Parathyroid adenoma (tissue), 2 donors: ENCODE results near the gene SUMF1.

ENCODE experiments used
- H2AFZ ChIP-seq: fragments of 300-600 bp; sonication (generic); one replicate; pipeline ENCODE4 v1.7.0; 2017; ENCODE audit warnings: antibody characterized with exemption, mild to moderate bottlenecking
- H3K27ac ChIP-seq: fragments of 300-600 bp; sonication (generic); one replicate; pipeline ENCODE4 v1.7.0; 2017
- H3K27me3 ChIP-seq: fragments of 300-600 bp; sonication (generic); one replicate; pipeline ENCODE4 v1.7.0; 2017; ENCODE audit warnings: low read length; ENCODE audit not compliant: control insufficient read depth, insufficient read depth
- H3K36me3 ChIP-seq: fragments of 300-600 bp; sonication (generic); one replicate; pipeline ENCODE4 v1.7.0; 2017; ENCODE audit warnings: low read length; ENCODE audit not compliant: control insufficient read depth, insufficient read depth
- H3K4me1 ChIP-seq: fragments of 300-600 bp; sonication (generic); one replicate; pipeline ENCODE4 v1.7.0; 2017; ENCODE audit warnings: control low read depth
- H3K4me2 ChIP-seq: fragments of 300-600 bp; sonication (generic); one replicate; pipeline ENCODE4 v1.7.0; 2017; ENCODE audit warnings: low read length
- H3K4me3 ChIP-seq: fragments of 300-600 bp; sonication (generic); one replicate; pipeline ENCODE4 v1.7.0; 2017; ENCODE audit warnings: low read depth, low read length
- H3K79me2 ChIP-seq: fragments of 300-600 bp; sonication (generic); one replicate; pipeline ENCODE4 v1.7.0; 2017; ENCODE audit warnings: control low read depth
- H3K9ac ChIP-seq: fragments of 300-600 bp; sonication (generic); one replicate; pipeline ENCODE4 v1.7.0; 2017; ENCODE audit warnings: mild to moderate bottlenecking
- H3K9me3 ChIP-seq: fragments of 300-600 bp; sonication (generic); one replicate; pipeline ENCODE4 v1.7.0; 2017; ENCODE audit warnings: low read length; ENCODE audit not compliant: control insufficient read depth
- TF ChIP-seq, protein P1 (sequence below): fragments of 300-600 bp; sonication (generic); IDR thresholded peaks from one replicate; pipeline ENCODE4 v1.7.0; 2017; ENCODE audit warnings: antibody characterized with exemption, mild to moderate bottlenecking
- donor health status: primary hyperparathyroidism.

SUMF1 gene

GRCh38 chr3:4401441-4401840, 65.6 kb downstream of the SUMF1 start:
- Histone ChIP-seq H3K27ac (no peak overlapping the region), H3K4me3 (no peak overlapping the region), H3K9me3 (no peaks in the 10 kb centered on the region)

DNA sequence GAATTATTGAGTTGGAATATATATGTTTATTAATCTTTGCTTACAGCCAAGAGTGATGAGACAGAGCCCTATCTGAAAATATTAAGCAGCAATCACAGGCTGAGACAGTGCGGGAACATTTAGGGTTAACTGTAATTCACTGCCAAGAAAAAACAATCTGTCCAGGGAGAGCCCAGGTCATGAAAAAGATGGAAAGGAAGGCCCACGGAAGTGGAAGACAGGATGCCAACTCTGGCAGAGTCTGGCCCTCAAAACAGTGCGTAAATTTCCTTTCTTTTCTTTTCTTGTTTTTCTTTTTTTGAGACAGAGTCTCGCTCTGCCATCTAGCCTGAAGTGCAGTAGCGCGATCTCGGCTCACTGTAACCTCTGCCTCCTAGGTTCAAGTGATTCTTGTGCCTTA, 67.6 kb downstream of the SUMF1 start:
- Histone ChIP-seq H3K4me2 (no peak overlapping the region), H3K27me3 (no peaks in the 10 kb centered on the region), H3K9me3 (no peaks in the 10 kb centered on the region), H2AFZ (no peak overlapping the region), H3K9ac (no peak overlapping the region), H3K79me2 (peaks cover 5% of the 10 kb centered on the region), H3K27ac (no peak overlapping the region), H3K4me1 (peaks cover 2% of the 10 kb centered on the region), H3K36me3 (no peaks in the 10 kb centered on the region), H3K4me3 (no peak overlapping the region)
- TF ChIP-seq, protein P1, sequence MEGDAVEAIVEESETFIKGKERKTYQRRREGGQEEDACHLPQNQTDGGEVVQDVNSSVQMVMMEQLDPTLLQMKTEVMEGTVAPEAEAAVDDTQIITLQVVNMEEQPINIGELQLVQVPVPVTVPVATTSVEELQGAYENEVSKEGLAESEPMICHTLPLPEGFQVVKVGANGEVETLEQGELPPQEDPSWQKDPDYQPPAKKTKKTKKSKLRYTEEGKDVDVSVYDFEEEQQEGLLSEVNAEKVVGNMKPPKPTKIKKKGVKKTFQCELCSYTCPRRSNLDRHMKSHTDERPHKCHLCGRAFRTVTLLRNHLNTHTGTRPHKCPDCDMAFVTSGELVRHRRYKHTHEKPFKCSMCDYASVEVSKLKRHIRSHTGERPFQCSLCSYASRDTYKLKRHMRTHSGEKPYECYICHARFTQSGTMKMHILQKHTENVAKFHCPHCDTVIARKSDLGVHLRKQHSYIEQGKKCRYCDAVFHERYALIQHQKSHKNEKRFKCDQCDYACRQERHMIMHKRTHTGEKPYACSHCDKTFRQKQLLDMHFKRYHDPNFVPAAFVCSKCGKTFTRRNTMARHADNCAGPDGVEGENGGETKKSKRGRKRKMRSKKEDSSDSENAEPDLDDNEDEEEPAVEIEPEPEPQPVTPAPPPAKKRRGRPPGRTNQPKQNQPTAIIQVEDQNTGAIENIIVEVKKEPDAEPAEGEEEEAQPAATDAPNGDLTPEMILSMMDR, result no peak

More at GRCh38 chr3:4401441-4401840, 65.6 kb downstream of the SUMF1 start:
- peaks cover 5% of the 10 kb centered on the region for H3K79me2 ChIP-seq
- no peaks in the 10 kb centered on the region for H3K27me3 ChIP-seq
- no peak overlapping the region for H3K4me2 ChIP-seq
- no peak overlapping the region for H2AFZ ChIP-seq
- H3K9ac ChIP-seq, result no peak overlapping the region
- H3K36me3 ChIP-seq, result no peaks in the 10 kb centered on the region
- H3K4me1 ChIP-seq, result peaks cover 2% of the 10 kb centered on the region
- TF ChIP-seq, protein P1, result no peak

DNA sequence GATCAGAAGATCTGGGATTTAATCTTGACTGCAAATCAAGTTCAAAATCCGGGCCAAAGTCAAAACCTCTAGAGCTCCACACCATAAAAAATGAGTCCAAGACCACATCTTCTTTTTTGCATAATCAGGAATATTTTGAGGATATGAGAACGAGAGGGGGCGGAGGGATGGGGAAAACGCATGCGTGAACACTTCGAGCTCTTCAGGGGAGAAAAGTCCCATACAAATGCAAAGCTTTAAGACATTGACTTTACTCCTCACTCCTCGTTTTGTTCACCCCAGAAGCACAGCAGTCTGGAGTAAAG, 68.2 kb downstream of the SUMF1 start:
- Histone ChIP-seq H3K4me3 (no peak overlapping the region), H3K4me2 (no peak overlapping the region), H3K27me3 (no peaks in the 10 kb centered on the region), H3K36me3 (no peaks in the 10 kb centered on the region), H3K4me1 (peaks cover 2% of the 10 kb centered on the region), H3K9me3 (no peaks in the 10 kb centered on the region), H2AFZ (no peak overlapping the region), H3K27ac (no peak overlapping the region), H3K9ac (no peak overlapping the region), H3K79me2 (peaks cover 5% of the 10 kb centered on the region)
- TF ChIP-seq, protein P1, result no peak

GRCh38 chr3:4398120-4398940, 68.7 kb downstream of the SUMF1 start:
- Histone ChIP-seq H2AFZ (no peak overlapping the region), H3K27me3 (no peaks in the 10 kb centered on the region), H3K9me3 (no peaks in the 10 kb centered on the region), H3K9ac (no peak overlapping the region), H3K79me2 (peaks cover 5% of the 10 kb centered on the region), H3K4me1 (peaks cover 2% of the 10 kb centered on the region), H3K36me3 (no peaks in the 10 kb centered on the region), H3K4me2 (no peak overlapping the region), H3K4me3 (no peak overlapping the region), H3K27ac (no peak overlapping the region)
- TF ChIP-seq, protein P1, result no peak

DNA sequence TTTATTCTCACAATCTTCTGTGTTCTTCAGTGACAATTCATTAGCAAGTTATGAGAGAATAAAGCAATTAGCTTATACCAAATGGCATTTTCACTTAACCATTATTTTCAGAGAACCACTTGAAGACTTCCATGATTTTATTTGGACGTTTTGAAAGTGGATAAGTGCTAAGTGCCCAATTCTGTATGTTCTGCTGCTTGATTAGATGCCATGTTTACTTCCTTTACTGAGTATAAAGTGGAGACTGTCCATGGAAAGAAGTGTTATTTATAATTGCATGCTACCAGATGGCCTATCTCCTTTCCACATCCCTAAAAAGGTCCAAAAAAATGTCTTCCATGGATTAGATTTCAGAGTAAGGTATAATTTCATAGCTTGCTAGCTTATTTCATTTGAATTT, 69.6 kb downstream of the SUMF1 start:
- no peaks in the 10 kb centered on the region for H3K36me3 ChIP-seq
- no peak overlapping the region for H3K4me3 ChIP-seq
- H3K9ac ChIP-seq, result no peak overlapping the region
- TF ChIP-seq, protein P1, result no peak
- H3K79me2 ChIP-seq, result peaks cover 5% of the 10 kb centered on the region
- no peaks in the 10 kb centered on the region for H3K9me3 ChIP-seq
- H3K4me1 ChIP-seq, result peaks cover 2% of the 10 kb centered on the region
- H3K4me2 ChIP-seq, result no peak overlapping the region
- H2AFZ ChIP-seq, result no peak overlapping the region
- H3K27ac ChIP-seq, result no peak overlapping the region
- H3K27me3 ChIP-seq, result no peaks in the 10 kb centered on the region
